Measurements from ENCODE around the gene DEAF1. TPM values are rescaled to one million over a fixed set of nuclear protein-coding genes. Genes with fewer than 3 reads are reported as not detected.
A peak's percentile ranks its signal among the peaks of the same experiment; 100 is the strongest.

Gene DEAF1
- total RNA-seq, 2 experiments from 2014 or later = 41.5 to 50.5 TPM

DNA sequence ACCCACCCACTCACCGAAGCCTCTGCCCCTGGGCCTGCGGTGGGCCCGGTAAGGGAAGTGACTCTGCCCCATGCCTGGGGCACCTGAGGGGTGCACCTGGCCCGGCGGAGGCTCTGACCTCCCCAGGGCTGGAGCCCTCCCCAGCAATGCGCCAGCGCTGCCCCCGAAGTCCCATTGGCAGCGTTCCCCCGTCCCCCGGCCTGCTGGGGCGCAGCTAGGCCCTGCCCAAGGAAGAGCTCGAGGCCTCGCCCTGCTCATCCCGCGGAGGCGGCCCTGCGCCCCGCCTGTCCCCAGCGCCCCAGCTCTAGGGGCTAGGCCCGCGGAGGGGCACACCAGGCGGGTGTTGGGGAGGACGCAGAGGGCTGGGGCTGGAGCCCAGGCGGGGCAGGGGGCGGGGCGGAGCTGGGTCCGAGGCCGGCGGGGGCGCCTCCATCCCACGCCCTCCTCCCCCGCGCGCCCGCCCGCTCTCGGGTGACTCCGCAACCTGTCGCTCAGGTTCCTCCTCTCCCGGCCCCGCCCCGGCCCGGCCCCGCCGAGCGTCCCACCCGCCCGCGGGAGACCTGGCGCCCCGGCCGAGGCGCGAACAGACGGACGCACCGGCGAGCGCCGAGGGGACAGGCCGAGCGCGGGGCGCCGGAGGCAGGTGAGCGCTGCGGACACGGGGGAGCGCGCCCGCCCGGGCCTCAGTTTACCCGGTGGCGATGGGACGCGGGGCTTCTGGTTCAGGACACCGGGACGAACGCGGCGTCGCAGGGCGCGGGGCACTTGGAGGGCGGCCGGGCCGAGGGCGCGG is 10.8 kb upstream of the DEAF1 start, which contains the start of gene EPS8L2:
Gene EPS8L2, plus strand, starts transcription at position 586 of the 793 bp plus-strand sequence. CDS start 3,177 bp downstream, outside the sequence.
- ChIA-PET POLR2A (interaction anchor here (1.0 kb wide), 1 partner anchor 76 kb away, joined by 3 read pairs; no protein-coding TSS in a partner anchor), CTCF (interaction anchor here (1.0 kb wide), 1 partner anchor 9 kb away, joined by 3 read pairs; no protein-coding TSS in a partner anchor)
- Mint-ChIP-seq H3K4me1 (ENCODE audit: low read depth) (peaks cover 5% of the 10 kb centered on the region), H3K36me3 (no peaks in the 10 kb centered on the region), H3K4me3 (no peak within 1 kb of the TSS), H3K9me3 (no peaks in the 10 kb centered on the region), H3K27me3 (peaks cover 16% of the 10 kb centered on the region), H3K27ac (no peak within 1 kb of the TSS)
- intact Hi-C loops (cut with micrococcal nuclease) = no loop called here
- DNase-seq = no peak

- DNase-seq = no peak
- Mint-ChIP-seq H3K4me3 (no peak overlapping the region), H3K36me3 (no peaks in the 10 kb centered on the region), H3K27ac (no peak overlapping the region), H3K27me3 (peaks cover 12% of the 10 kb centered on the region), H3K9me3 (no peaks in the 10 kb centered on the region), H3K4me1 (ENCODE audit: low read depth) (peaks cover 5% of the 10 kb centered on the region)
- intact Hi-C loops (cut with micrococcal nuclease) = no loop called here
- CTCF ChIA-PET = interaction anchor here (1.0 to 2.2 kb wide), 3 partner anchors 8 to 21 kb away, joined by 3 to 7 read pairs (median 4); partner anchors contain the start of genes DEAF1 and TMEM80
- POLR2A ChIA-PET = no interaction called here
Measured at GRCh38 chr11:704781-705645, 10.0 kb upstream of the DEAF1 start.

DNA sequence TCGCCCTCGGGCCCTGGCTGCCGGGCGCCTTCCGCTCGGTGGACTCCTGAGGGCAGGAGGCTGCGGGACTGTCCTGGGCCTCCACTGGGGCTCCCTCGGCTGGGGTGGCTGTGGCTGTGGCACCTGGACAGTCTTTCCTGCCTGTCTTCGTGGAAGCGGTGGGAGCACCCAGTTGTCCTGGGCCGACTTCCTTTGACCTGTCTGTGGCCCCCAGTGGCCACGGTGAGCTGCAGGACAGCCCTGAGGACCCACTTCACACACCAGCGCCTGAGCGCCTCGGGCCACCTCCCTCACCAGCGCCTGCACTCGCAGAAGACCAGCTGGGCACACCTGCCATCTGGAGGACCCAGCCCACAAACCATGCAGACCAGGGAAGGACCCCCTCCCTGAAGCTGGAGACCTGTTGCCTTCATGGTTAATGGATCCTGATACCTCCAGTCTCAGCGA is 9.2 kb upstream of the DEAF1 start:
- Mint-ChIP-seq H3K4me3 (no peak overlapping the region), H3K9me3 (no peaks in the 10 kb centered on the region), H3K27me3 (peaks cover 12% of the 10 kb centered on the region), H3K4me1 (ENCODE audit: low read depth) (peaks cover 5% of the 10 kb centered on the region), H3K27ac (no peak overlapping the region), H3K36me3 (no peaks in the 10 kb centered on the region)
- CTCF ChIA-PET = interaction anchor here (1.2 to 2.2 kb wide), 2 partner anchors 9 to 22 kb away, joined by 4 to 7 read pairs; partner anchors contain the start of genes DEAF1 and TMEM80
- intact Hi-C loops (cut with micrococcal nuclease) = no loop called here
- DNase-seq = no peak
- POLR2A ChIA-PET = no interaction called here

- no peak for DNase-seq
- H3K27ac Mint-ChIP-seq = no peak overlapping the region
- CTCF ChIA-PET = interaction anchor here (0.9 to 2.2 kb wide), 3 partner anchors 8 to 41 kb away, joined by 3 to 7 read pairs (median 4); partner anchors contain the start of genes DEAF1 and TMEM80
- intact Hi-C loops (cut with micrococcal nuclease) = no loop called here
- peaks cover 5% of the 10 kb centered on the region for H3K4me1 Mint-ChIP-seq (ENCODE audit: low read depth)
- no peaks in the 10 kb centered on the region for H3K36me3 Mint-ChIP-seq
- no peaks in the 10 kb centered on the region for H3K9me3 Mint-ChIP-seq
- no peak overlapping the region for H3K4me3 Mint-ChIP-seq
- H3K27me3 Mint-ChIP-seq = peaks cover 12% of the 10 kb centered on the region
- POLR2A ChIA-PET = no interaction called here
Measured at GRCh38 chr11:703506-703905, 8.5 kb upstream of the DEAF1 start.

- Mint-ChIP-seq H3K27ac (no peak overlapping the region), H3K4me1 (ENCODE audit: low read depth) (peaks cover 11% of the 10 kb centered on the region), H3K4me3 (no peak overlapping the region), H3K36me3 (no peaks in the 10 kb centered on the region), H3K9me3 (no peaks in the 10 kb centered on the region), H3K27me3 (peaks cover 9% of the 10 kb centered on the region)
- no peak for DNase-seq
- POLR2A ChIA-PET = no interaction called here
- intact Hi-C loops (cut with micrococcal nuclease) = no loop called here
- CTCF ChIA-PET = interaction anchor here (0.9 to 2.2 kb wide), 2 partner anchors 23 to 41 kb away, joined by 3 to 7 read pairs; no protein-coding TSS in a partner anchor
Measured at GRCh38 chr11:702462-703461, 7.7 kb upstream of the DEAF1 start.

DNA sequence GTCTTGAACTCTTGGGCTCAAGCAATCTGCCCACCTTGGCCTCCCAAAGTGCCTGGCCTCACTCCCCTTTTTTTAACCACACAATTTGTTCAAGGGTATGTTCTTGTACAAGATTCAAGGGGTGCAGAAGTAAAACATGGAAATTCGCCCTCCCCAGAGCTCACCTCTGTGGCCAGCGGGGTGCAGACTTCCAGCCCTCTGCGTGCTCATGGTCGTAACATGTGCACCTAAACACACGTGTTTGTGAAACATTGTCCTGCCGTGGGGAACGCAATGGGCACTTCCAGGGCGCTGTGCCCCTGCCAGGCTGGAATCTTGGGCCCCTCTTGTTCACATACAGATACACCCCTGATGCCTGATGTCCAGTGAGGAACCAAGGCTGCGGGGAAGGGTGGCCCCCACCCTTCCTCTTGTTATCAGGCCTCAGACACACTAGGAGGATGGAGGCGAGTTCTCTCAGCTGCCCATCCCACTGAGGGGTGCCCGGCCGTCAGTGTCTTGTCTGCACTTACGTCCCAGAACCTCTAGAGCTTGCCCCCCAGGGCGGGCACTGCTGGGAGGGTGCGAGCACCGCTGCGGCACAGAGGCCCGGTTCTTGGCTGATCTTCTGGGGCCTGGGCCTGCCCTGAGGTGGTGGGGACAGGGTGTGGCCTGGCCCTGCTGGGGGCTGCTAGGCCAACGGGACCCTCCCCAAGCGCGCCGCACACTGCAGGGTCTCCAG is 6.9 kb upstream of the DEAF1 start:
- peaks cover 19% of the 10 kb centered on the region for H3K4me1 Mint-ChIP-seq (ENCODE audit: low read depth)
- CTCF ChIA-PET = no interaction called here
- no peak overlapping the region for H3K27ac Mint-ChIP-seq
- POLR2A ChIA-PET = no interaction called here
- DNase-seq = no peak
- no peaks in the 10 kb centered on the region for H3K9me3 Mint-ChIP-seq
- H3K36me3 Mint-ChIP-seq = no peaks in the 10 kb centered on the region
- H3K4me3 Mint-ChIP-seq = no peak overlapping the region
- H3K27me3 Mint-ChIP-seq = peaks cover 4% of the 10 kb centered on the region
- intact Hi-C loops (cut with micrococcal nuclease) = no loop called here

GRCh38 chr11:699753-700152 is 4.7 kb upstream of the DEAF1 start:
- Mint-ChIP-seq H3K27me3 (no peaks in the 10 kb centered on the region), H3K9me3 (no peaks in the 10 kb centered on the region), H3K36me3 (no peaks in the 10 kb centered on the region), H3K4me3 (no peak overlapping the region), H3K27ac (no peak overlapping the region), H3K4me1 (ENCODE audit: low read depth) (peaks cover 20% of the 10 kb centered on the region)
- DNase-seq = no peak
- intact Hi-C loops (cut with micrococcal nuclease) = loop anchor here (5.0 kb wide), 1 partner anchor 162 kb away; the partner anchor contains the start of genes HRAS and LRRC56
- ChIA-PET POLR2A (no interaction called here), CTCF (no interaction called here)

GRCh38 chr11:699116-699508 is 4.1 kb upstream of the DEAF1 start:
- no peak overlapping the region for H3K27ac Mint-ChIP-seq
- no peaks in the 10 kb centered on the region for H3K9me3 Mint-ChIP-seq
- H3K4me3 Mint-ChIP-seq = no peak overlapping the region
- POLR2A ChIA-PET = no interaction called here
- DNase-seq = no peak
- H3K36me3 Mint-ChIP-seq = no peaks in the 10 kb centered on the region
- CTCF ChIA-PET = interaction anchor here (1.7 kb wide), 1 partner anchor 144 kb away, joined by 4 read pairs; no protein-coding TSS in a partner anchor
- no peaks in the 10 kb centered on the region for H3K27me3 Mint-ChIP-seq
- intact Hi-C loops (cut with micrococcal nuclease) = loop anchor here (5.0 kb wide), 1 partner anchor 162 kb away; the partner anchor contains the start of genes HRAS and LRRC56
- H3K4me1 Mint-ChIP-seq (ENCODE audit: low read depth) = peaks cover 20% of the 10 kb centered on the region

- no peaks in the 10 kb centered on the region for H3K9me3 Mint-ChIP-seq
- H3K27ac Mint-ChIP-seq = no peak overlapping the region
- peaks cover under 1% of the 10 kb centered on the region for H3K36me3 Mint-ChIP-seq
- H3K4me3 Mint-ChIP-seq = no peak overlapping the region
- ChIA-PET CTCF (interaction anchor here (1.2 to 4.0 kb wide), 3 partner anchors 25 to 144 kb away, joined by 3 to 44 read pairs (median 4); no protein-coding TSS in a partner anchor), POLR2A (no interaction called here)
- peaks cover 22% of the 10 kb centered on the region for H3K4me1 Mint-ChIP-seq (ENCODE audit: low read depth)
- H3K27me3 Mint-ChIP-seq = no peaks in the 10 kb centered on the region
- intact Hi-C loops (cut with micrococcal nuclease) = loop anchor here (5.0 kb wide), 1 partner anchor 161 kb away; the partner anchor contains the start of genes HRAS and LRRC56
- DNase-seq = no peak
Measured at GRCh38 chr11:698493-699115, 3.6 kb upstream of the DEAF1 start.

DNA sequence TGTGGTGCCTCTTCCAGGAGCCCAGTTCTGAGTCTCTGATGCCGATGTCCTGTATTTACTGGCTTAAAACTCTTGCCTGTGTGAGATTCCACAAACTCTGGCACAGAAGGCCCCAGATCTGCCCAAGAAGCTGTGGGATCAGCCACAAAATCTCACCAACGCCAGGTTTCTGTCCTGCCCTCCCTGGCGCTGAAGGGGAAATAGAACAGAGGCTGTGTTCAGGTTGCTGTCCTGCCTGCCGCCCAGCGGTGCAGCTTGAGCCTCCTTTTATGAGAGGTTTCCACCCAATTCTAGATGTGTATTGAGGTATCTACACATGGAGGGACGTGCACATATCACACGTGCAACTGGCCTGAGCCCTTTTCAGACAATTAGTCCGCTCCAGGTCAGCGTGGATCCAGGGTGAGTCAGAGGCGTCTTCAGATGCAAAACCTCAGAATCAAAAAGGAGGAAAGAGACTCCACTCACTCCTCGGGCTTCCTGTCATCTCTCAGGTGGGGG is 2.8 kb upstream of the DEAF1 start:
- Mint-ChIP-seq H3K4me1 (ENCODE audit: low read depth) (peaks cover 30% of the 10 kb centered on the region), H3K4me3 (peak overlapping the region; percentile 9), H3K27me3 (no peaks in the 10 kb centered on the region), H3K9me3 (no peaks in the 10 kb centered on the region), H3K27ac (peak overlapping the region; percentile 18), H3K36me3 (peaks cover 4% of the 10 kb centered on the region)
- CTCF ChIA-PET = interaction anchor here (0.9 to 4.0 kb wide), 7 partner anchors 8 to 179 kb away, joined by 3 to 44 read pairs (median 4); no protein-coding TSS in a partner anchor
- DNase-seq = no peak
- intact Hi-C loops (cut with micrococcal nuclease) = loop anchor here (5.0 kb wide), 1 partner anchor 161 kb away; the partner anchor contains the start of genes HRAS and LRRC56
- POLR2A ChIA-PET = no interaction called here
